ENCODE data around the gene TSPAN18.

The TSPAN18 gene

DNA sequence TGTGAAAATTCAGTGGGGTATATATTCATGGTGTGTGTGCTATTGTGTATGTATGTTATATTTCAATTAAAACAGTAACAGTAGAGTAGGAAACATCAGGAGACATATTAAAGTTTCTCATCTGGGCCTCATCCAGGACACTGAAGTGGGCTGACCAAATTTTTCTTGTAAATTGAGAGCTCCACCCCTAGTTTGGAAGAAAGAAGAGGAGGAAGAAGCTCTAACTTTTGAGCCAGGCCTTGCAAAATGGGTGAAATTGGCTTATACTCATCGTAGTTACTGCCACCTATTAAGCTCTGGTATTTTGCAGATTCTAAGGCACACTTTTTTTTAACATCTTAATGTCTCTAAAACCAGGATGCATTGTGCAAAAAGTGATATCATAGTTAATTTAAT is 33.7 kb downstream of the TSPAN18 start:
- in situ Hi-C loops (cut with MboI; ENCODE audit: low sequenced_read_pairs, unreplicated experiment): no loop called here
- TF ChIP-seq, protein P1, sequence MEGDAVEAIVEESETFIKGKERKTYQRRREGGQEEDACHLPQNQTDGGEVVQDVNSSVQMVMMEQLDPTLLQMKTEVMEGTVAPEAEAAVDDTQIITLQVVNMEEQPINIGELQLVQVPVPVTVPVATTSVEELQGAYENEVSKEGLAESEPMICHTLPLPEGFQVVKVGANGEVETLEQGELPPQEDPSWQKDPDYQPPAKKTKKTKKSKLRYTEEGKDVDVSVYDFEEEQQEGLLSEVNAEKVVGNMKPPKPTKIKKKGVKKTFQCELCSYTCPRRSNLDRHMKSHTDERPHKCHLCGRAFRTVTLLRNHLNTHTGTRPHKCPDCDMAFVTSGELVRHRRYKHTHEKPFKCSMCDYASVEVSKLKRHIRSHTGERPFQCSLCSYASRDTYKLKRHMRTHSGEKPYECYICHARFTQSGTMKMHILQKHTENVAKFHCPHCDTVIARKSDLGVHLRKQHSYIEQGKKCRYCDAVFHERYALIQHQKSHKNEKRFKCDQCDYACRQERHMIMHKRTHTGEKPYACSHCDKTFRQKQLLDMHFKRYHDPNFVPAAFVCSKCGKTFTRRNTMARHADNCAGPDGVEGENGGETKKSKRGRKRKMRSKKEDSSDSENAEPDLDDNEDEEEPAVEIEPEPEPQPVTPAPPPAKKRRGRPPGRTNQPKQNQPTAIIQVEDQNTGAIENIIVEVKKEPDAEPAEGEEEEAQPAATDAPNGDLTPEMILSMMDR (IDR thresholded peaks at IDR 0.05; ENCODE audit: borderline replicate concordance, control extremely low read depth, extremely low read depth, insufficient read depth, missing control alignments): no peak
- DNase-seq (ENCODE audit: low spot score): no peak

DNA sequence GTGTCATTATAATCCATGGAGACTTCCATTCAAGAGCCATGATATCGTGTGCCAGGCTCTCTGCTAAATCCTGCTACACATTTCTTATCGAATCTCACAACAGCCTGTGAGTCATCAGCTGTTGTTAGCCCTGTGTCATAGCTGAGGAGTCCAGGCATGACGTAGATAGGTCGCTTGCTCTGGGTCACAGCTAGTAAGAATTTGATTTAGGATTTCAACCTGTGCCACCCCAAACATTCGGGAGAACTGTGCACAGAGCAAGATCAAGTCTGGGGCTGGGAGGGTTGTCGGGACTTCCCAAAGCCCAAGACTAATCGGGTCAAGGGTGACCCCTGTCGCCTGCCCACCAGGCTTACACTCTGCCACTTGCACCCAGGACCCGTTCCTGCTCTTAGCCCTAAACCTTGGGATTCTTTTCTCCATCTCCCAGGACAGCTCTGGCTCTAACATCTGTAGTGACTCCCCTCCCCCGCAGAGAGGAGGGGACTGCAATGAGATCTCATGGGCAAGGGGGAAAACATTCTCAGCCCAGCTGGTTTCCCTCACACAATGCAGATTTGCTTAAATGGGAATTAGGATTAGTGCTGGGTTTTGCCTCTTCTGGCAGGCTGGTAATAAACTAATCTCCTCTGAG is 34.3 kb downstream of the TSPAN18 start:
- in situ Hi-C loops (cut with MboI; ENCODE audit: low sequenced_read_pairs, unreplicated experiment): no loop called here
- DNase-seq (ENCODE audit: low spot score): no peak
- TF ChIP-seq, protein P1 (IDR thresholded peaks at IDR 0.05; ENCODE audit: borderline replicate concordance, control extremely low read depth, extremely low read depth, insufficient read depth, missing control alignments): no peak

DNA sequence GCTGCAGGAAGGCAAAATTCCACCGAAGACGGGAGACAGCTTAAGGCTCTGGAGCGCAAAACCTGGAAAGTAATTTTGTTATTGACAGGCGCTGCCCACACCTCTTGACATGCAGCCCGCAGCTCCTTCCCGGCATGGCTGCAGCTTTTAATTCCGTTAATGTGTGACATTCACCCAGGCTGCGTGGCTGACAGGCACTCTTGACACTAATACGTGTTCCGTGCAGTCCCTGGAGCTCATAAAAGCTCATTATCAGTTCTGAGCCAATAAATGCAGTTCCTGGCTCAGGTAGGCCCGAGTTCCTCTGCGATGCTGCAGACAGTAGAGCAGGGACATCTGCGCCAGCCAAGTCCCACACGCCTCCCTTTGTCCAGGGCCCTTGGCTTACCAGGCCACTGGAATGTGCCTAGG is 34.8 kb downstream of the TSPAN18 start:
- TF ChIP-seq, protein P1 (IDR thresholded peaks at IDR 0.05; ENCODE audit: borderline replicate concordance, control extremely low read depth, extremely low read depth, insufficient read depth, missing control alignments): no peak
- DNase-seq (ENCODE audit: low spot score): no peak
- in situ Hi-C loops (cut with MboI; ENCODE audit: low sequenced_read_pairs, unreplicated experiment): no loop called here

DNA sequence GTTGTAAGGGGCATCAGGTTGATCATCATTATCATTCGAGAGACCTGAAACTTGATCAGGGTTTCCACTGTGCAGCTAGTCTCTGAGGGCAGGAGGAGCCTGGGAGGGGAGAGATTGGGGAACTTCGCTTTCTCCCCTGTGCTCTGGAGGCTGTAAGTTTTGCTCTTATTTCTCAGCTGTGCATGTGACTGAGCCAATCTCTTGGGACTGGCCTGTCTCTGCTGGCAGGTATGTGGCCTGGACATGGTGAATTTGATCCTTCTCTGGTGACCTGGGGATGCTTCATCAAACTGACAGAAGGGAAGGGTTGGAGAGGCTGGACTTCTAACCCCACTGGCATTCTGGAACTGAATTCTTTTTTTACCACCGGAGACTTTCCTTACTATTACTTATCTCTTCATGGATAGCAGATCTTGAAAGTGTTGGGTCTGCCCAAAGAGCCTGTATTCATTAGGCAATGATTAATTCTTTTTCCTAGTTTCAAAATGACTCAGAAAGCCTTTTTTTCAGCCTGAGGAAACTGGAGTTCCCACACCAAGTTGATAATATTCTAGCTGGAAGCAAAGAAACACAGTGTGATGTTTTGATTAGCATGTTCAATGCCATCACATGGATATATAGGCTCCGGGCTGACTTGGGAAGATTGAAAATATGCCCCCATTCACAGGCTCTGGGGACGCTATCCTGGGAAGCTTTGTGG is 36.5 kb downstream of the TSPAN18 start:
- in situ Hi-C loops (cut with MboI; ENCODE audit: low sequenced_read_pairs, unreplicated experiment): no loop called here
- TF ChIP-seq, protein P1 (IDR thresholded peaks at IDR 0.05; ENCODE audit: borderline replicate concordance, control extremely low read depth, extremely low read depth, insufficient read depth, missing control alignments): no peak
- no peak for DNase-seq (ENCODE audit: low spot score)

DNA sequence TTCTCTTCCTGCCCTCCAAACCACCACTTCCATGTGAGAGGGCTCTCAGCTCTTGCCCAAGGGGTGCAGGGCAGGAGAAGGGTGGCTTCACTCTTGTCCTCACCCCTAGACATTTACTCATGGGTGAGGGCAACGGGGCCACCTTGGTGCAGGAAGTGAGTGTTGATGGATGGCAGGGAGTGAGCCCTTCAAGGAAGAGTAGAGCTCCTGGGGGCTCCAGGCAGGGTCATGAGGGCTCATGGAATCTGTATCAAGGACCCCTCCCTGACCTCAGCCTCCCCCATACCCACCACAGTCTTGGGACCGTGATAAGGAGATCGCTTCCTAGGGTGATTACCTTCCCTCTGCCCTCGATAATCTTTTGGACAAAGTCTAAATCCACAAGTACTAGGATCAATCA is 37.8 kb downstream of the TSPAN18 start:
- in situ Hi-C loops (cut with MboI; ENCODE audit: low sequenced_read_pairs, unreplicated experiment): no loop called here
- TF ChIP-seq, protein P1 (IDR thresholded peaks at IDR 0.05; ENCODE audit: borderline replicate concordance, control extremely low read depth, extremely low read depth, insufficient read depth, missing control alignments): no peak
- no peak for DNase-seq (ENCODE audit: low spot score)

DNA sequence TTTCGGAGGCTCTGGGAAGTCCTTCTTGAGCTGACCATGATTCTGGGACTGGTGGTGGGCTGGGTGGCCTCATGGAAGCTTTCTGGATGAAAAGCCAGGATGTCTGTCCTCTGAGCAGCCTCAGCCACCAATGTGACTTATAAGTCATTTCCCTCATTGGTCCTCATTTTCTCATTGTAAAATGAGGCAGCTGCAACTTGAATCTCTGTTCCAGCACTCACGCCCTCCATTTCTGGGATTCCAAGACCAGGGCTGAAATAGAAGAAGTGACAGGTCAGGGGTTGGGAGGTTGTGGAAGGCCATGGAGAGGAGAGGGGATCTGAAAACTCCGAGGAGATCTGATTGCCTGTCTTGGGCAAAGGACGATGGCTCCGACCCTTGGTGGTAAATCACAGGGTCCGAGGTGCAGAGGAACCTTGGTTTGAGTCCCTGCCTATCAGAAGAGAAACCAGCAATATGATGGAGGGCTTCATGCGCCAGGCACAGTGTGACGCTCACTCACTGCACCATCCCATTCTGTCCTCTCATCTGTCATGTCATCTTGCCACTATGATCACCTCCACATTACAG is 38.3 kb downstream of the TSPAN18 start:
- no peak for DNase-seq (ENCODE audit: low spot score)
- TF ChIP-seq, protein P1 (IDR thresholded peaks at IDR 0.05; ENCODE audit: borderline replicate concordance, control extremely low read depth, extremely low read depth, insufficient read depth, missing control alignments): no peak
- in situ Hi-C loops (cut with MboI; ENCODE audit: low sequenced_read_pairs, unreplicated experiment): no loop called here

Data from GM13976 (cell line).